ENCODE measurements around the gene VAMP2.

The VAMP2 gene

GRCh38 chr17:8123695-8124349 lies 38.9 kb downstream of the VAMP2 start, which contains the start of gene HES7:
TSS of gene HES7 (minus strand) at chr17:8124106. CDS start at chr17:8124084, 22 bp downstream.
- no peak for DNase-seq (ENCODE audit: low read depth in 2 of 2)

- DNase-seq (ENCODE audit: low read depth in 2 of 2): no peak
Observed at GRCh38 chr17:8122924-8123694, 39.6 kb downstream of the VAMP2 start.

GRCh38 chr17:8122422-8122923 lies 40.3 kb downstream of the VAMP2 start:
- DNase-seq (ENCODE audit: low read depth in 2 of 2): no peak

GRCh38 chr17:8121681-8122421 lies 40.9 kb downstream of the VAMP2 start:
- DNase-seq (ENCODE audit: low read depth in 2 of 2): peak; percentile 53 to 63

GRCh38 chr17:8121407-8121680 lies 41.4 kb downstream of the VAMP2 start:
- DNase-seq (ENCODE audit: low read depth in 2 of 2): no peak

GRCh38 chr17:8120520-8121406 lies 42.0 kb downstream of the VAMP2 start:
- DNase-seq (ENCODE audit: low read depth in 2 of 2): peak; percentile 68 to 74

GRCh38 chr17:8119581-8120519 lies 42.9 kb downstream of the VAMP2 start:
- peak; percentile 76 to 79 for DNase-seq (ENCODE audit: low read depth in 2 of 2)

GRCh38 chr17:8118769-8119580 lies 43.8 kb downstream of the VAMP2 start:
- DNase-seq (ENCODE audit: low read depth in 2 of 2): peak; percentile 77 to 81

- DNase-seq (ENCODE audit: low read depth in 2 of 2): no peak
Observed at GRCh38 chr17:8117980-8118768, 44.6 kb downstream of the VAMP2 start, which contains the start of gene ALOXE3. TSS of gene ALOXE3 (minus strand) at chr17:8118514. CDS start at chr17:8117990, 524 bp downstream.

- DNase-seq (ENCODE audit: low read depth in 2 of 2): no peak
Observed at GRCh38 chr17:8117367-8117979, 45.3 kb downstream of the VAMP2 start.

- DNase-seq (ENCODE audit: low read depth in 2 of 2): no peak
Observed at GRCh38 chr17:8116776-8117175, 46.0 kb downstream of the VAMP2 start.

- DNase-seq (ENCODE audit: low read depth in 2 of 2): no peak
Observed at GRCh38 chr17:8110907-8111306, 51.8 kb downstream of the VAMP2 start.

GRCh38 chr17:8110456-8110804 lies 52.3 kb downstream of the VAMP2 start:
- no peak for DNase-seq (ENCODE audit: low read depth in 2 of 2)

GRCh38 chr17:8109661-8110455 lies 52.9 kb downstream of the VAMP2 start:
- peak; percentile 51 to 68 for DNase-seq (ENCODE audit: low read depth in 2 of 2)
